H1 (cell line): ENCODE measurements around the gene CC2D1A. TPM values are rescaled to one million over a fixed set of nuclear protein-coding genes. Genes with fewer than 3 reads are reported as not detected.

Experiments used
- CTCF ChIA-PET: fragments of 300-600 bp; sonication (Branson Sonifier 250); formaldehyde crosslinking; loops from one replicate; lab custom pipeline; 2021; ENCODE audit not compliant: partially characterized antibody; lab: Charles Lee
- POLR2A ChIA-PET: fragments of 300-600 bp; sonication (Branson Sonifier 250); formaldehyde crosslinking; loops from one replicate; lab custom pipeline; 2021; ENCODE audit warnings: inconsistent platforms; ENCODE audit not compliant: partially characterized antibody; lab: Charles Lee
- DNase-seq, 2 experiments: peaks; one replicate each; pipeline versions ENCODE4 v3.0.0 to v3.0.0-alpha.2; 2010 to 2022; ENCODE audit warnings: low spot score in 2 of 2, low read depth in 1 of 2, mixed read lengths in 1 of 2
- FAIRE-seq: peaks from 2 replicates; lab custom pipeline; 2011; peaks lifted over from hg19 to GRCh38; lab: Jason Lieb, UNC
- H2AFZ ChIP-seq: 2 replicates; pipeline ENCODE4 v1.8.1; 2012; ENCODE audit warnings: low read length, inconsistent platforms
- H2AK5ac ChIP-seq: 2 replicates; pipeline ENCODE4 v1.6.1; 2013; ENCODE audit warnings: low read depth, low read length
- H2BK120ac ChIP-seq: replicated peaks from 2 replicates; pipeline ENCODE3; 2013; ENCODE audit warnings: low read depth, low read length, inconsistent platforms
- H2BK12ac ChIP-seq: 2 replicates; pipeline ENCODE4 v1.6.1; 2013; ENCODE audit warnings: low read depth, low read length
- H2BK15ac ChIP-seq: 2 replicates; pipeline ENCODE4 v1.6.1; 2013; ENCODE audit warnings: low read length
- H2BK20ac ChIP-seq: 2 replicates; pipeline ENCODE4 v1.6.1; 2013; ENCODE audit warnings: low read length
- H2BK5ac ChIP-seq: 2 replicates; pipeline ENCODE4 v1.6.1; 2013; ENCODE audit warnings: low read depth, low read length
- H3K14ac ChIP-seq: 2 replicates; pipeline ENCODE4 v1.6.1; 2013; ENCODE audit warnings: inconsistent platforms; ENCODE audit not compliant: insufficient read length
- H3K18ac ChIP-seq: 2 replicates; pipeline ENCODE4 v1.6.1; 2013; ENCODE audit warnings: low read length; ENCODE audit errors: extremely low read depth
- H3K23ac ChIP-seq: 2 replicates; pipeline ENCODE4 v1.6.1; 2013; ENCODE audit warnings: inconsistent platforms; ENCODE audit not compliant: insufficient read length
- H3K23me2 ChIP-seq: 2 replicates; pipeline ENCODE4 v1.6.1; 2013; ENCODE audit warnings: low read depth, low read length
- H3K27ac ChIP-seq: 2 replicates; pipeline ENCODE4 v1.6.1; 2011; ENCODE audit warnings: low read depth, low read length, inconsistent platforms
- H3K27me3 ChIP-seq, 4 experiments: replicated peaks in 1 of 4; 1 replicate in 1 of 4; 2 replicates in 3 of 4; pipeline versions ENCODE4 v1.6.1 to v1.8.1; 2011 to 2013; ENCODE audit warnings: low read length in 3 of 4, mild to moderate bottlenecking in 3 of 4, inconsistent platforms in 2 of 4, mixed read lengths in 2 of 4, moderate library complexity in 1 of 4; ENCODE audit not compliant: control insufficient read depth in 3 of 4, insufficient read depth in 3 of 4; ENCODE audit errors: extremely low read depth in 1 of 4
- H3K36me3 ChIP-seq, 4 experiments: 2 replicates each; pipeline versions ENCODE4 v1.6.1 to v1.8.1; 2011 to 2013; ENCODE audit warnings: mild to moderate bottlenecking in 4 of 4, low read length in 3 of 4, moderate library complexity in 2 of 4, control low read depth in 1 of 4, inconsistent platforms in 1 of 4; ENCODE audit not compliant: insufficient read depth in 4 of 4, control insufficient read depth in 2 of 4
- H3K4ac ChIP-seq: replicated peaks from 2 replicates; pipeline ENCODE3; 2013; ENCODE audit warnings: low read length, low read depth, mixed read lengths, inconsistent platforms; ENCODE audit not compliant: insufficient read length
- H3K4me1 ChIP-seq, 4 experiments: replicated peaks in 1 of 4; 1 replicate in 1 of 4; 2 replicates in 3 of 4; pipeline versions ENCODE4 v1.6.1 to v1.8.1; 2011 to 2013; ENCODE audit warnings: low read length in 3 of 4, inconsistent platforms in 2 of 4, mixed read lengths in 1 of 4; ENCODE audit not compliant: insufficient read depth in 4 of 4, control insufficient read depth in 3 of 4
- H3K4me2 ChIP-seq, 2 experiments: 2 replicates each; pipeline versions ENCODE4 v1.6.1 to v1.8.1; 2011 to 2013; ENCODE audit warnings: low read depth in 2 of 2, low read length in 2 of 2, control low read depth in 1 of 2, inconsistent platforms in 1 of 2, mild to moderate bottlenecking in 1 of 2; ENCODE audit not compliant: insufficient read depth in 1 of 2
- H3K4me3 ChIP-seq, 4 experiments: fragments of 200-600, 300-600 bp in 1 of 4; sonication (generic), shearing (Covaris generic), sonication (Bioruptor Twin) in 1 of 4; 2 replicates each; pipeline versions ENCODE4 v1.5.1 to v1.8.1; 2011 to 2016; ENCODE audit warnings: low read length in 4 of 4, low read depth in 3 of 4, control low read depth in 2 of 4, inconsistent platforms in 2 of 4, mild to moderate bottlenecking in 2 of 4, mixed read lengths in 1 of 4, moderate library complexity in 1 of 4; ENCODE audit not compliant: insufficient read depth in 2 of 4; ENCODE audit errors: extremely low read depth in 1 of 4
- H3K56ac ChIP-seq: replicated peaks from 2 replicates; pipeline ENCODE3; 2013; ENCODE audit warnings: low read depth, mild to moderate bottlenecking, mixed read lengths, low read length, inconsistent platforms; ENCODE audit not compliant: insufficient read length
- H3K79me1 ChIP-seq: 2 replicates; pipeline ENCODE4 v1.6.1; 2013; ENCODE audit warnings: low read depth, low read length, control low read depth
- H3K79me2 ChIP-seq, 2 experiments: 2 replicates each; pipeline versions ENCODE4 v1.6.1 to v1.8.1; 2012 to 2013; ENCODE audit warnings: low read length in 2 of 2, mild to moderate bottlenecking in 2 of 2, inconsistent platforms in 1 of 2; ENCODE audit not compliant: insufficient read depth in 2 of 2, control insufficient read depth in 1 of 2
- H3K9ac ChIP-seq, 4 experiments: replicated peaks in 1 of 4; 1 replicate in 1 of 4; 2 replicates in 3 of 4; pipeline versions ENCODE4 v1.6.1 to v1.8.1; 2011 to 2013; ENCODE audit warnings: low read depth in 3 of 4, low read length in 3 of 4, control low read depth in 2 of 4, mild to moderate bottlenecking in 2 of 4, moderate library complexity in 2 of 4, inconsistent platforms in 1 of 4; ENCODE audit errors: extremely low read depth in 1 of 4
- H3K9me3 ChIP-seq, 2 experiments: 2 replicates each; pipeline versions ENCODE4 v1.6.1 to v1.8.1; 2012 to 2013; ENCODE audit warnings: mild to moderate bottlenecking in 2 of 2, moderate library complexity in 2 of 2, control low read depth in 1 of 2, inconsistent platforms in 1 of 2, low read depth in 1 of 2, low read length in 1 of 2, mixed read lengths in 1 of 2; ENCODE audit not compliant: insufficient read depth in 2 of 2
- H4K20me1 ChIP-seq, 2 experiments: replicated peaks in 1 of 2; 2 replicates each; pipeline versions ENCODE3 to v1.8.1; 2011 to 2013; ENCODE audit warnings: inconsistent platforms in 2 of 2, low read length in 2 of 2, mild to moderate bottlenecking in 1 of 2; ENCODE audit not compliant: insufficient read depth in 2 of 2, control insufficient read depth in 1 of 2
- H4K5ac ChIP-seq: 2 replicates; pipeline ENCODE4 v1.6.1; 2013; ENCODE audit warnings: low read length, low read depth, mixed read lengths, inconsistent platforms; ENCODE audit not compliant: insufficient read length
- H4K8ac ChIP-seq: 2 replicates; pipeline ENCODE4 v1.8.0; 2013; ENCODE audit warnings: mild to moderate bottlenecking, moderate library complexity, low read length, inconsistent platforms; ENCODE audit not compliant: insufficient read depth; ENCODE audit errors: extremely low read depth
- H4K91ac ChIP-seq: replicated peaks from 2 replicates; pipeline ENCODE3; 2013; ENCODE audit warnings: low read length, mixed read lengths, inconsistent platforms; ENCODE audit not compliant: insufficient read length
- ATF2 ChIP-seq: IDR thresholded peaks from 2 replicates; pipeline ENCODE4 v1.6.1; 2012; ENCODE audit warnings: low read length, inconsistent platforms
- CBX5 ChIP-seq: fragments of 300-800, 300-1000 bp; sonication (generic); IDR thresholded peaks from 2 replicates; pipeline ENCODE4 v1.7.1; 2016; ENCODE audit warnings: antibody characterized with exemption, low read length, low read depth
- CBX8 ChIP-seq: fragments of 300-800, 300-1000 bp; sonication (generic); IDR thresholded peaks from 2 replicates; pipeline ENCODE4 v1.7.1; 2016; ENCODE audit warnings: low read depth, low read length, borderline replicate concordance
- CEBPB ChIP-seq: IDR thresholded peaks from 2 replicates; pipeline ENCODE4 v1.6.1; 2012; ENCODE audit warnings: low read depth, low read length
- CTBP2 ChIP-seq: IDR thresholded peaks from 2 replicates; pipeline ENCODE4 v1.7.0; 2011; ENCODE audit warnings: borderline replicate concordance, mild to moderate bottlenecking, moderate library complexity, mixed read lengths, low read length; ENCODE audit not compliant: insufficient read depth, insufficient read length
- E2F6 ChIP-seq: IDR thresholded peaks from 2 replicates; pipeline ENCODE4 v1.6.1; 2012; ENCODE audit warnings: inconsistent platforms
- HDAC2 ChIP-seq, 2 experiments: fragments of 300-600 bp in 1 of 2; sonication (generic) in 1 of 2; IDR thresholded peaks; 2 replicates each; pipeline ENCODE4 v1.6.1; 2011 to 2012; ENCODE audit warnings: low read depth in 2 of 2, low read length in 2 of 2, mild to moderate bottlenecking in 2 of 2, moderate library complexity in 2 of 2, borderline replicate concordance in 1 of 2, inconsistent platforms in 1 of 2
- HDAC6 ChIP-seq: IDR thresholded peaks from one replicate; pipeline ENCODE4 v1.7.1; 2012; ENCODE audit warnings: low read depth, mild to moderate bottlenecking, inconsistent platforms, low read length, moderate library complexity
- POLR2A ChIP-seq, 2 experiments: IDR thresholded peaks; 1 replicate in 1 of 2; 2 replicates in 1 of 2; pipeline ENCODE4 v1.6.1; 2011; ENCODE audit warnings: low read depth in 2 of 2, low read length in 2 of 2, mild to moderate bottlenecking in 2 of 2; ENCODE audit errors: control extremely low read depth in 1 of 2
- RFX5 ChIP-seq: IDR thresholded peaks from 2 replicates; pipeline ENCODE4 v1.6.1; 2011; ENCODE audit warnings: low read depth, low read length, improper control_type of control experiment, borderline replicate concordance
- SRF ChIP-seq: IDR thresholded peaks from 2 replicates; pipeline ENCODE4 v1.6.1; 2011; ENCODE audit warnings: mild to moderate bottlenecking, low read depth, low read length, moderate library complexity
- ZNF274 ChIP-seq: IDR thresholded peaks from 2 replicates; pipeline ENCODE4 v1.7.0; 2012; ENCODE audit warnings: low read length, borderline replicate concordance; ENCODE audit errors: extremely low read depth
- WGBS, 2 experiments: shearing (Covaris generic) in 1 of 2; methylation state at CpG; one replicate each; pipeline versions ENCODE4 v1.1.6 to v1.1.7; 2013 to 2015; ENCODE audit warnings: low lambda C conversion rate in 2 of 2, mixed read lengths in 2 of 2, inconsistent platforms in 1 of 2, low coverage in 1 of 2, missing lambda C conversion rate in 1 of 2; ENCODE audit not compliant: insufficient replicate concordance in 2 of 2, insufficient coverage in 1 of 2, insufficient read length in 1 of 2; ENCODE audit errors: extremely low coverage in 1 of 2, missing lambda C conversion rate in 1 of 2; 5-methylcytosine and 5-hydroxymethylcytosine counted together
- polyA plus RNA-seq, 7 experiments: library from polyadenylated mRNA; depleted of rRNA in 3 of 7; stranded (reverse) in 5 of 7; unstranded in 2 of 7; fragments of >200 nt in 5 of 7; fragments of 200-250 nt in 2 of 7; gene quantifications; 1 replicate in 5 of 7; 2 replicates in 1 of 7; 4 replicates in 1 of 7; pipeline versions ENCODE4 v1.2.1 to v1.2.3, GENCODE V29; 2011 to 2013; ENCODE audit warnings: missing spikeins in 2 of 7, mixed read lengths in 2 of 7
- total RNA-seq: library from RNA; stranded (reverse); fragmentation: NEBNext Ultra II Directional; extraction: Animal tissue kit (Norgen Biotek cat#: 25700); gene quantifications from 2 replicates; pipeline ENCODE4 v1.2.1, GENCODE V29; 2021

The CC2D1A gene
- total and polyA plus RNA-seq, 2 of the 8 experiments (the other 6 are each of a cell fraction or from before 2014, with no cell fraction given) = 12.5 to 33.0 TPM

- no peak within 1 kb of the TSS for H3K9ac ChIP-seq
- H3K14ac ChIP-seq = no peak within 1 kb of the TSS
- no peak within 1 kb of the TSS for H3K18ac ChIP-seq
- TF ChIP-seq ZNF274 (no peak), CBX8 (no peak), CEBPB (no peak), POLR2A (IDR thresholded peaks at IDR 0.05; ENCODE audit: control extremely low read depth in 1 of 2, low read depth in 2 of 2, low read length in 2 of 2) (no peak), SRF (no peak), E2F6 (no peak), HDAC6 (no peak), RFX5 (no peak), CTBP2 (no peak), HDAC2 (IDR thresholded peaks at IDR 0.05; ENCODE audit: borderline replicate concordance in 1 of 2, low read depth in 2 of 2, low read length in 2 of 2) (no peak), CBX5 (no peak), ATF2 (no peak)
Observed at GRCh38 chr19:13876834-13877233, 29.2 kb upstream of the CC2D1A start, which contains the start of gene NANOS3. TSS of gene NANOS3 (plus strand) at chr19:13877134. CDS start at chr19:13877249, 115 bp downstream.

More at GRCh38 chr19:13876834-13877233, 29.2 kb upstream of the CC2D1A start, which contains the start of gene NANOS3:
- FAIRE-seq (no peak), DNase-seq (no peak)
- H3K4me1 ChIP-seq = peaks cover 3 to 15% (median 13%) of the 10 kb centered on the region in 4 experiments
- no peak within 1 kb of the TSS for H2BK120ac ChIP-seq
- no peak within 1 kb of the TSS for H2BK5ac ChIP-seq
- no peaks in the 10 kb centered on the region for H3K23me2 ChIP-seq
- no peak within 1 kb of the TSS for H4K91ac ChIP-seq
- no peak within 1 kb of the TSS for H2AK5ac ChIP-seq
- no peaks in the 10 kb centered on the region for H3K9me3 ChIP-seq
- no peak within 1 kb of the TSS for H3K27ac ChIP-seq
- no peak within 1 kb of the TSS for H2BK15ac ChIP-seq
- WGBS, 2 experiments = 66% methylated on average over 4 of the region's 5 CpGs; no CpG with 5 or more reads in 1 of the 2 experiments
- H4K5ac ChIP-seq = no peak within 1 kb of the TSS
- no peak within 1 kb of the TSS for H3K23ac ChIP-seq
- H3K27me3 ChIP-seq = peaks cover 29 to 54% (median 40%) of the 10 kb centered on the region in 4 experiments
- peaks cover 0 to 7% of the 10 kb centered on the region in 2 experiments for H4K20me1 ChIP-seq
- no peak within 1 kb of the TSS for H2BK12ac ChIP-seq
- H4K8ac ChIP-seq = no peak within 1 kb of the TSS
- H2BK20ac ChIP-seq = no peak within 1 kb of the TSS
- no peak within 1 kb of the TSS for H2AFZ ChIP-seq
- H3K56ac ChIP-seq = no peak within 1 kb of the TSS
- no peak within 1 kb of the TSS for H3K4me2 ChIP-seq
- H3K79me1 ChIP-seq = no peaks in the 10 kb centered on the region
- ChIA-PET POLR2A (interaction anchor here (1.0 kb wide), 1 partner anchor 30 kb away, joined by 3 read pairs; no protein-coding TSS in a partner anchor), CTCF (interaction anchor here (0.6 to 6.0 kb wide), 10 partner anchors 15 to 195 kb away, joined by 3 to 68 read pairs (median 3); partner anchors contain the start of gene MISP3)
- H3K36me3 ChIP-seq = no peaks in the 10 kb centered on the region
- no peaks in the 10 kb centered on the region for H3K79me2 ChIP-seq
- H3K4ac ChIP-seq = no peak within 1 kb of the TSS
- H3K4me3 ChIP-seq = no peak within 1 kb of the TSS
